ENCODE results near the gene ZNF680.
"Not testable (repeated sequence)": the region's sequence is repeated elsewhere in the genome, so short reads cannot be mapped to it uniquely, and the experiment has no call there.

The ZNF680 gene

DNA sequence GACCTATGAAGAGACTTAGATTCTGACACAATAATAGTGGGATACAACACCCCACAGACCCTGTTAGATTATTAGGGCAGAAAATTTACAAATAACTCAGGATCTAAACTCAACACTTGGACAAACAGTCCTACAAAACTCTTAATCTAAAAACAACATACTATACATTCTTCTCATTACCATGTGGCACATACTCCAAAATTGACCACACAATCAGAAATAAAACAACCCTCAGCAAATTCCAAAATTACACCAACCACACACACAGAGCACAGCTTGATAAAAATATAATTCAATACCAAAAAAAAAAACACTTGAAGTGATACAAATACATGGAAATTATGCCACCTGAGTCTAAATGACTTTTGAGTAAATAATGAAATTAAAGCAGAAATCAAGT is 7.8 kb downstream of the ZNF680 start:
- DNase-seq, result no peak

DNA sequence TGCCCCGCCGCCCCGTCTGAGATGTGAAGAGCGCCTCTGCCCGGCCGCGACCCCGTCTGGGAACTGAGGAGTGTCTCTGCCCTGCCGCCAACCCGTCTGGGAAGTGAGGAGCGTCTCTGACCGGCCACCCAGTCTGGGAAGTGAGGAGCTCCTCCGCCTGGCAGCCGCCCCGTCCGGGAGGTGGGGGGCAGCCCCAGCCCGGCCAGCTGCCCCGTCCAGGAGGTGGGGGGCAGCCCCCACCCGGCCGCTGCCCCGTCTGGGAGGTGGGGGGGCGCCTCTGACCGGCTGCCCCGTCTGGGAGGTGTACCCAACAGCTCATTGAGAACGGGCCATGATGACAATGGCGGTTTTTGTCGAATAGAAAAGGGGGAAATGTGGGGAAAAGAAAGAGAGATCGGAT is 8.7 kb downstream of the ZNF680 start:
- DNase-seq, result not testable (repeated sequence)

DNA sequence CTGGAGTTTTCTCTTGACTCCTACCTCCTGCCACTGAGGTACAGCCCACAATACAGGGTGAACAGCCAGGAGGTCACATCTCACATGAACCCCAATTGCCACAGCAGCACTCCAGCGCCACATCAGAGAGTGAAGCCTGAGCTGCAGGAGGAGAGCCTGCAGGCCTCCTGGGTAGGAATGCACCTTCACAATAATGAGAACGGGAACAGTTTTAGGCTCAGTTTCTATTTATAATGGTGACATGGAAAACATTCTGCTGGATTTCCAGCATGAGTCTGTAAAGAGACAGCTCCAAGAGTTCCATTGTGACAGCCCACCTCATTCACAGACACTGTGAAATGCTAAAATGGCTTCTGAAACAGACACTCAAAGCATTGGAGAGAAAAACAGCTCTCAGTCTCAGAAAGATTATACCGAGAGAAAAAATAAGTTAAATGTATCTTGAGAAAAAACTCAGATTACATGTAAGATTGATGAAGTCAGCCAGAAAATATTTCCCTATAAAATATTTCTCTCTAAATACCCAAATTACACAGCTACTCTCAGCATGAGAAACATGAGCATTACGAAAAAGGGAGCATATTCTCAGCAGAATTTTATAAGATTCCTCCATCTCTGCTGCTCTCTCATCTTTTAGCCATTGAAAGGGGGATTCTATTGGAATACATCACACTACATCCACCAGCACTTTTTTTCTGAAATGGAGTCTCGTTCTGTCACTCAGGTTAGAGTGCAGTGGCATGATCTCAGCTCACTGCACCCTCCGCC is 11.3 kb downstream of the ZNF680 start:
- DNase-seq, result no peak

DNA sequence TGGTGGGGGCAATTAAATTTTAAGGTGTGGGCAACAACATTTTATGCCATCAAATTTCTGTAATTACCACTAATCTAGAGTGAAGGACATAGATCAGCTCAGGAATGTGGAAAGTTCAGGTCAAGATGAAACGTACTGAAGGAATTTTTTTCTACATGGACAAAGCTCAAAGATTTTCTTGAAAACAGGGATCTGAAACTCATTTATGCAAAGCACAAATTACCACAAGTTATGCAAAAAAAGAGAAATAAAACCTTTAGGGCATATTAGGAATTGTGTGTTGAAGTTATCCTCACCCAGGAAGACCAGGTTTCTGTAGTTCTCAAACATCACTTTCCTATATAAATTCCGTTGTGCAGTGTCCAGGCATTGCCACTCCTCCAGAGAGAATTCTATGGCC is 18.9 kb downstream of the ZNF680 start:
- DNase-seq, result no peak

DNA sequence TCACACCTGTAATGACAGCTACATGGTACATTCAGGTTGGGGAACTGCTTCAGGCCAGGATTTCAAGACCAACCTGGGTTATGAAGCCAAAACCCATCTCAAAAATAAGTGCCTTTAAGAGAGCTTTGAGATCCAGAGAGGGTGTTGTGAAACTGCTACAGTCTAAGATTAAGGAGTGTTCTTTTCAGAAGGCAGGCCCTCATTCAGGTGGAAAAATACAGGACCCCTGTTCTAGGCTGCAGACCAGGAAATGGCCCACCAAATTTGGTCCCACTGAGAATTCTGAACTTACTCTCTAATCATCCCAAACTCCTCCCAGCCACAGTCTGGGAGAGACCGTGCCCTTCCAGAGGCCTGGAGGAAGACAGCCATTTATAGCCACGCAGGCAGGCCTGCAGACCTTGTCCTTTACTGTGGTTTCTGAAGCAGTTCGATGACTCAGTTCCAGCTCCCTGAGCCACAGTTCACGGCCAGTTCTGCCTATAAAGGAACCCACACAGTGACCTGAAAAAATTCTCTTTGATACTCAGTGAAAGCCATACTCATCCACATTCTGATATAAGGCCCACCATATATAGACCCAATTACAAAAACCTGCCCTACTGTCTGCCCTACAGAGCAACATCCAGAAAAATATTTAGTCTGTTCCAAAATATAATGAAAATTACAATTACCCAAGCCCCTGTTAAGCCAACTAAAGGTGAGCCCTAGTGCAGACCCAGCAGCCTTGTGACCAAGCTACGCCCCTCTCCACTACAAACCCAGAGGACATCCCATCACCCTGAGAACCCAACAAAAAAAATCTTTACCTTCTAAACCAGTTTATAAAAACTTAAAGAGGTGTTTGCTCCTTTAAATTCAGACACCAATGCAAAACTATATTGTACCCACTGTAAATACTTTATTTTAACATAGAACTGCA is 21.2 kb downstream of the ZNF680 start:
- no peak for DNase-seq

DNA sequence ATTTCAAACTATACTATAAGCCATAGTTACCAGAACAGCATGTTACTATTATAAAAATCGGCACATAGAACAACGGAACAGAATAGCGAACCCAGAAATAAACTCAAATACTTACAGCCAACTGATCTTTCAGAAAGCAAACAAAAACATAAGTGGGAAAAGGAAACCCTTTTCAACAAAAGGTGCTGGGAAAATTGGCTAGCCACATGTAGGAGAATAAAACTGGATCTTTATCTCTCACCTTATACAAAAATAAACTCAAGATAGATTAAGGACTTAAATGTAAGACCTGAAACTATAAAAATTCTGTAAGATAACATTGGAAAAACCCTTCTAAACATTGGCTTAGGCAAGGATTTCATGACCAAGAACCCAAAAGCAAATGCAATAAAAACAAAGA is 29.1 kb downstream of the ZNF680 start:
- DNase-seq, result no peak

DNA sequence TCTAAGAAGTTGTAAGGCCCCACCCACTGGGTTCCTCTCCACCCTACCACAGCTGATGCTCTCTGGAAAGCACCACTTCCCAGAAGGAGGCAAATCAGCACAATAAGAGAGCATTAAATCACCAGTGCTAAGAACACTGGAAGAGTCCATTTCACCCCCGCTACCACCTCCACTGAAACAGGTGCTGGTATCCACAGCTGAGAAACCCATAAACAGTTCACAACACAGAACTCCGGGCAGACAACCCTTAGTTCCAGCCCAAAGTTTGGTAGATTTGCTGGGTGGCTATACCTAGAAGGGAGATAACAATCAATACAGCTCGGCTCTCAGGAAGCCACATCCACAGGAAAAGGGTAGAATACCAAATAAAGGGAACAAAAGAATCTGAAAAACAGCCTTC is 34.1 kb downstream of the ZNF680 start:
- no peak for DNase-seq

- DNase-seq, result no peak
These were observed 41.4 kb downstream of the ZNF680 start for GRCh38 chr7:64521409-64521984.

- DNase-seq, result no peak
These were observed 46.4 kb downstream of the ZNF680 start for GRCh38 chr7:64516451-64516850.

GRCh38 chr7:64515781-64516180 is 47.1 kb downstream of the ZNF680 start:
- DNase-seq, result no peak

GRCh38 chr7:64515330-64515729 is 47.5 kb downstream of the ZNF680 start:
- no peak for DNase-seq

DNA sequence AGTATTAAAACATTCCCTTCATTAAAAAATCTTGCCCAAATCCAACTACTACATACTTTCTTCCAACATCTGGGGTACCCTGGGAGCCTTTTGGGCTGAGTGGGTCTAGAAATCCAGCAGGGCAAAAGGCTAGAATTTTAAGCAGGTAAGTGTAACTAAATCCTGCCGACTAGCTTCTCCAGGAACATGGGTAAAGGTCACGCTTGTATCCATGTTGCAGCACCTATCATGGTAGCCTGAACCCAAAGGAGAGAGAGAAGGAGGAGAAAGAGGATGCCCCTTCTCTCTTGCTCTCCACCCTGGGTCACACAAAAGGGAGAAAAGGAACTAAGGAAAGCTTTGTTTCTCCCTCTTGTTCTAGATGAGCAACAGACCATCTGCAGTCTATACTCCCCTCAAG is 53.3 kb downstream of the ZNF680 start:
- DNase-seq, result no peak

- DNase-seq, result no peak
These were observed 58.2 kb downstream of the ZNF680 start for GRCh38 chr7:64504581-64505120.

- DNase-seq, result no peak
These were observed 64.6 kb downstream of the ZNF680 start for GRCh38 chr7:64498270-64498669.

DNA sequence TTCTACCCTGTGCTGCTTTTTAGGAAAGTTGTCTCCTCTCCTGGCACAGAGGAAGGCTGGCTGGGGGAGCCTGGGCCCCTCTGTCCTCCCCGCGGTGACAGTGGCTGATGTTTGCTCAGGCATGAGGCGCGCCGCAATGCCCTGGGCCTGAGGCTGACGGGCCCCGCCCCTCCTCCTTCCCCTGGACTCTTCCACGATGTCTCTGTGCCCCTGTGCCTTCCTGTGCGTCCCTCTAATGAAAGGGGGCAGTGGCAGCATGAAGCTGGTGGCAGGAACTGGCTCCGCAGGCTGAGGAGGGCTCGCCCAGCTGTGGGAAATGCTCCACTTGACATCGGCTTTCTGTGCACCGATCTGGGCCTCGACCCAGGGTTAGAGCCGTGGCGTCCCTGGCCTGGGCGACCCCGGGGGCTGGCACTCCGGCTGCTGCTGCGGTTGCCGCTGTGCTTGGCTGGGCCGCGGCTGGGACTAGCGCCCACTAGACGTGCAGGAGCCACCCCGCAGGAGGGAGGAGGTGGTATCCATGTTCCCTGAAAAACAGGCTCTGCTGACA is 67.9 kb downstream of the ZNF680 start:
- no peak for DNase-seq

GRCh38 chr7:64485623-64486022 is 77.2 kb downstream of the ZNF680 start:
- no peak for DNase-seq
